Ascending aorta (tissue), 2 donors: ENCODE measurements around the gene ATP9A. TPM values are rescaled to one million over a fixed set of nuclear protein-coding genes. Genes with fewer than 3 reads are reported as not detected.
"Not testable (repeated sequence)": the region's sequence is repeated elsewhere in the genome, so short reads cannot be mapped to it uniquely, and the experiment has no call there.

Experiments used
- DNase-seq, 2 donors: peaks; one replicate each; pipeline ENCODE4 v3.0.0-alpha.2; 2019; ENCODE audit warnings: low spot score in 2 of 2
- H3K27ac ChIP-seq, 2 donors: fragments of 200-600 bp; sonication (generic); one replicate each; pipeline ENCODE4 v1.5.1; 2016 to 2017; ENCODE audit warnings: mild to moderate bottlenecking in 1 of 2
- H3K27me3 ChIP-seq: fragments of 200-600 bp; sonication (generic); one replicate; pipeline ENCODE4 v1.5.1; 2017
- H3K36me3 ChIP-seq, 2 donors: fragments of 200-600 bp; sonication (generic); one replicate each; pipeline ENCODE4 v1.5.1; 2016
- H3K4me1 ChIP-seq, 2 donors: fragments of 200-600 bp; sonication (generic); one replicate each; pipeline ENCODE4 v1.5.1; 2016 to 2017; ENCODE audit warnings: mild to moderate bottlenecking in 1 of 2
- H3K4me3 ChIP-seq, 2 donors: fragments of 200-600 bp; sonication (generic); one replicate each; pipeline ENCODE4 v1.5.1; 2016 to 2017; ENCODE audit warnings: mild to moderate bottlenecking in 1 of 2
- H3K9me3 ChIP-seq, 2 donors: fragments of 200-600 bp; sonication (generic); one replicate each; pipeline ENCODE4 v1.5.1; 2016
- intact Hi-C: fragments of 100-400 bp; cut with DNase I; formaldehyde crosslinking; loops from one replicate; pipeline ENCODE4 v1.15.1; 2023
- total RNA-seq: library from RNA; depleted of rRNA; stranded (reverse); fragments of >200 nt; gene quantifications from one replicate; pipeline ENCODE4 v1.1.0, GENCODE V29; 2016
- TF ChIP-seq, protein P1 (sequence below), 3 experiments: fragments of 200-600 bp in 2 of 3; fragments of 450-650 bp in 1 of 3; sonication (generic) in 2 of 3; IDR thresholded peaks; one replicate each; pipeline ENCODE4 v1.5.1; 2016 to 2019; ENCODE audit warnings: antibody characterized with exemption in 3 of 3, mild to moderate bottlenecking in 1 of 3, moderate library complexity in 1 of 3

Gene ATP9A
- total RNA-seq, 1 donor from 2014 or later, result 14.5 TPM

DNA sequence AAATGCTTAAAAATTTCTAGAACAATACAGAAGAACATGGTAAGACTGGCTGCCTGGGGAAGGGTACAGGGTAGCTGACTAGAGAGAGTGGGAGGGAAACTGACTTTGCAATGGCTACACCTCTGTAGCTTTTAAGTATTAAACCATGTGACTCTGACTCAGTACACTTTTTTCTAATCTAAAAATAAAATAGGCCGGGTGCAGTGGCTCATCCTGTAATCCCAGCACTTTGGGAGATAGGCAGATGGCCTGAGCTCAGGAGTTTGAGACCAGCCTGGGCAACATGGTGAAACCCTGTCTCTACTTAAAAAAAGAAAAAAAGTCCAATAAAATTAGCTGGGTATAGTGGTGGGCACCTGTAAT, 18.5 kb downstream of the ATP9A start:
- peaks cover 4 to 32% of the 10 kb centered on the region in 2 donors for H3K4me1 ChIP-seq
- H3K36me3 ChIP-seq, result no peaks in the 10 kb centered on the region
- H3K4me3 ChIP-seq, result peak overlapping the region in 1 of 2 donors; percentile 14
- intact Hi-C loops, result loop anchor here (2.0 to 10.0 kb wide), 6 partner anchors 17 to 443 kb away; partner anchors contain the start of gene ZFP64
- H3K27ac ChIP-seq, result peak overlapping the region; percentile 82 to 90
- H3K9me3 ChIP-seq, result no peaks in the 10 kb centered on the region
- no peaks in the 10 kb centered on the region for H3K27me3 ChIP-seq
- TF ChIP-seq, protein P1, sequence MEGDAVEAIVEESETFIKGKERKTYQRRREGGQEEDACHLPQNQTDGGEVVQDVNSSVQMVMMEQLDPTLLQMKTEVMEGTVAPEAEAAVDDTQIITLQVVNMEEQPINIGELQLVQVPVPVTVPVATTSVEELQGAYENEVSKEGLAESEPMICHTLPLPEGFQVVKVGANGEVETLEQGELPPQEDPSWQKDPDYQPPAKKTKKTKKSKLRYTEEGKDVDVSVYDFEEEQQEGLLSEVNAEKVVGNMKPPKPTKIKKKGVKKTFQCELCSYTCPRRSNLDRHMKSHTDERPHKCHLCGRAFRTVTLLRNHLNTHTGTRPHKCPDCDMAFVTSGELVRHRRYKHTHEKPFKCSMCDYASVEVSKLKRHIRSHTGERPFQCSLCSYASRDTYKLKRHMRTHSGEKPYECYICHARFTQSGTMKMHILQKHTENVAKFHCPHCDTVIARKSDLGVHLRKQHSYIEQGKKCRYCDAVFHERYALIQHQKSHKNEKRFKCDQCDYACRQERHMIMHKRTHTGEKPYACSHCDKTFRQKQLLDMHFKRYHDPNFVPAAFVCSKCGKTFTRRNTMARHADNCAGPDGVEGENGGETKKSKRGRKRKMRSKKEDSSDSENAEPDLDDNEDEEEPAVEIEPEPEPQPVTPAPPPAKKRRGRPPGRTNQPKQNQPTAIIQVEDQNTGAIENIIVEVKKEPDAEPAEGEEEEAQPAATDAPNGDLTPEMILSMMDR (IDR thresholded peaks at IDR 0.05), result no peak
- DNase-seq, result no peak

GRCh38 chr20:51747182-51747911, 20.8 kb downstream of the ATP9A start:
- Histone ChIP-seq H3K4me1 (peaks cover 4 to 33% of the 10 kb centered on the region in 2 donors), H3K36me3 (no peaks in the 10 kb centered on the region), H3K4me3 (no peak overlapping the region), H3K27ac (no peak overlapping the region), H3K27me3 (no peaks in the 10 kb centered on the region), H3K9me3 (no peaks in the 10 kb centered on the region)
- TF ChIP-seq, protein P1 (IDR thresholded peaks at IDR 0.05), result no peak
- DNase-seq, result no peak
- intact Hi-C loops, result no loop called here

- TF ChIP-seq, protein P1 (IDR thresholded peaks at IDR 0.05), result no peak
- Histone ChIP-seq H3K4me3 (no peak overlapping the region), H3K36me3 (no peaks in the 10 kb centered on the region), H3K9me3 (no peaks in the 10 kb centered on the region), H3K27ac (no peak overlapping the region), H3K4me1 (peaks cover 4 to 22% of the 10 kb centered on the region in 2 donors), H3K27me3 (no peaks in the 10 kb centered on the region)
- no peak for DNase-seq
- intact Hi-C loops, result no loop called here
These were observed 22.4 kb downstream of the ATP9A start for GRCh38 chr20:51745804-51746203.

DNA sequence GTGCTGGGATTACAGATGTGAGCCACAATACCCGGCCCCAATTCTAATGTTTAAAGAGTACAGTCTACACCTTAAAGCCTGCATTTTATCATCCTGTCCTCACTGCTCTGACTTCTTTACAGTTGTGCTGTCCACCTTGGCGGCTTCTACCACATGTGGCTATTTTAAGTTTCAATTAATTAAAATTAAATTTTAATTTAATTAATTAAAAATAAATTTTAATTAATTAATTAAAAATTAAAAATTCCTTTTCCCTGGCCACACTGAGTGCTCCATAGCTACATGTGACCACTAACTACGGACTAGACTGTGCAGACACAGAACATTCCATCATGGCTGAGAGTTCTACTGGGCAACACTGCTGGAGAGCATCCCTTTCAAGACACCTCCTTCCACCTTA, 27.4 kb downstream of the ATP9A start:
- TF ChIP-seq, protein P1 (IDR thresholded peaks at IDR 0.05), result no peak
- Histone ChIP-seq H3K4me3 (no peak overlapping the region), H3K27ac (no peak overlapping the region), H3K36me3 (no peaks in the 10 kb centered on the region), H3K27me3 (no peaks in the 10 kb centered on the region), H3K9me3 (no peaks in the 10 kb centered on the region), H3K4me1 (peaks cover 0 to 9% of the 10 kb centered on the region in 2 donors)
- DNase-seq, result no peak
- intact Hi-C loops, result no loop called here

DNA sequence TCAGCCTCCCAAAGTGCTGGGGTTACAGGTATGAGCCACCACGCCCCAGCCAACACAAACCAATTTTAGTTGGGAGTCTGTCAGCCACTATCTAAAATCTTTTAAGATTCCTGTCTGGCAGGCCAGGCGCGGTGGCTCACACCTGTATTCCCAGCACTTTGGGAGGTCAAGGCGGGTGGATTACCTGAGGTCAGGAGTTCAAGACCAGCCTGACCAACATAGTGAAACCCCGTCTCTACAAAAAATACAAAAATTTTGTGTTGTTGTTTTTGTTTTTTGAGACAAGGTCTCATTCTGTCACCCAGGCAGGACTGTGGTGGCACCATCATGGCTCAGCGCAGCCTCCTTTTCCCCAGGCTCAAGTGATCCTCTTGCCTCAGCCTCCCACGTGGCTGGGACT, 27.9 kb downstream of the ATP9A start:
- H3K27me3 ChIP-seq, DNase-seq, H3K9me3 ChIP-seq, H3K27ac ChIP-seq, intact Hi-C loops, H3K36me3 ChIP-seq, H3K4me3 ChIP-seq: not testable (repeated sequence)
- H3K4me1 ChIP-seq, result peaks cover 0 to 13% of the 10 kb centered on the region in 2 donors

DNA sequence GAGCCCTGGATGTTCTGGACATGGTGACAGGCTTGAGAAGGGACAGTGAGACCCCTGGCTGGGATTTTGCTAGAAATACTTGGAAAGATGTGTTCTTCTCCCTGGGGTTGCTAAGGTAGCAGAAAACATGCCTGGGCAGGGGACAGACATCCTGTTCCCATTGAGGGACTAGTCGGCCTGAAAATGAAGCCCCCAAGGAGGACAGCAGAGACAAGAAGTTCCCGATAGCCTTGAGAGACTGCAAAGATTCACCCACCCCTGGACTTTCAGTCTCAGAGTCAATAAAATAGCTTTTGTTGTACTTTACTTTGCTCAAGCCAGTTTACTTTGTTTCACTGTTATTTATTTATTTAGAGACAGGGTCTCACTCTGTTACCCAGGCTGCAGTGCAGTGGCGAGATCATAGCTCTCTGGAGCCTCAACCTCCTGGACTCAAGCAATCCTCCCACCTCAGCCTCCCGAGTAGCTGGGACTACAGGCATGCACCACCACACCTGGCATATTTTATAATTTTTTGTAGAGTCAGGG, 28.4 kb downstream of the ATP9A start:
- no peaks in the 10 kb centered on the region for H3K36me3 ChIP-seq
- no peaks in the 10 kb centered on the region for H3K27me3 ChIP-seq
- H3K4me1 ChIP-seq, result peaks cover 0 to 13% of the 10 kb centered on the region in 2 donors
- intact Hi-C loops, result no loop called here
- H3K9me3 ChIP-seq, result no peaks in the 10 kb centered on the region
- H3K27ac ChIP-seq, result no peak overlapping the region
- no peak for DNase-seq
- TF ChIP-seq, protein P1 (IDR thresholded peaks at IDR 0.05), result no peak
- no peak overlapping the region for H3K4me3 ChIP-seq
